ENCODE data around the gene APEX1.

Gene APEX1

GRCh38 chr14:20421267-20421666 lies 33.8 kb upstream of the APEX1 start:
- Histone ChIP-seq H3K27me3 (ENCODE audit: control insufficient read depth, insufficient read depth, low read length) (no peaks in the 10 kb centered on the region), H3K36me3 (ENCODE audit: control insufficient read depth, insufficient read depth, low read length) (no peaks in the 10 kb centered on the region), H3K9ac (ENCODE audit: low read depth, low read length) (no peak overlapping the region), H3K4me1 (ENCODE audit: control insufficient read depth, insufficient read depth, low read length) (peaks cover 6% of the 10 kb centered on the region), H3K9me3 (ENCODE audit: control insufficient read depth, insufficient read depth, low read length) (no peaks in the 10 kb centered on the region), H3K4me3 (ENCODE audit: low read depth, low read length) (no peak overlapping the region), H3K27ac (ENCODE audit: low read depth, low read length) (peak overlapping the region; percentile 37)

- peaks cover 11% of the 10 kb centered on the region for H3K4me1 ChIP-seq (ENCODE audit: control insufficient read depth, insufficient read depth, low read length)
- no peaks in the 10 kb centered on the region for H3K36me3 ChIP-seq (ENCODE audit: control insufficient read depth, insufficient read depth, low read length)
- no peaks in the 10 kb centered on the region for H3K9me3 ChIP-seq (ENCODE audit: control insufficient read depth, insufficient read depth, low read length)
- no peak overlapping the region for H3K27ac ChIP-seq (ENCODE audit: low read depth, low read length)
- H3K9ac ChIP-seq (ENCODE audit: low read depth, low read length) = no peak overlapping the region
- no peaks in the 10 kb centered on the region for H3K27me3 ChIP-seq (ENCODE audit: control insufficient read depth, insufficient read depth, low read length)
- H3K4me3 ChIP-seq (ENCODE audit: low read depth, low read length) = no peak overlapping the region
Observed at GRCh38 chr14:20422886-20423285, 32.1 kb upstream of the APEX1 start.

GRCh38 chr14:20424851-20425250 lies 30.2 kb upstream of the APEX1 start:
- no peak overlapping the region for H3K9ac ChIP-seq (ENCODE audit: low read depth, low read length)
- no peaks in the 10 kb centered on the region for H3K9me3 ChIP-seq (ENCODE audit: control insufficient read depth, insufficient read depth, low read length)
- H3K4me3 ChIP-seq (ENCODE audit: low read depth, low read length) = no peak overlapping the region
- H3K27ac ChIP-seq (ENCODE audit: low read depth, low read length) = no peak overlapping the region
- peaks cover 11% of the 10 kb centered on the region for H3K4me1 ChIP-seq (ENCODE audit: control insufficient read depth, insufficient read depth, low read length)
- H3K36me3 ChIP-seq (ENCODE audit: control insufficient read depth, insufficient read depth, low read length) = no peaks in the 10 kb centered on the region
- H3K27me3 ChIP-seq (ENCODE audit: control insufficient read depth, insufficient read depth, low read length) = no peaks in the 10 kb centered on the region

GRCh38 chr14:20427231-20428009 lies 27.6 kb upstream of the APEX1 start:
- Histone ChIP-seq H3K27me3 (ENCODE audit: control insufficient read depth, insufficient read depth, low read length) (no peaks in the 10 kb centered on the region), H3K4me1 (ENCODE audit: control insufficient read depth, insufficient read depth, low read length) (peaks cover 6% of the 10 kb centered on the region; the same call in 1 of the 2 replicates), H3K36me3 (ENCODE audit: control insufficient read depth, insufficient read depth, low read length) (no peaks in the 10 kb centered on the region), H3K9ac (ENCODE audit: low read depth, low read length) (no peak overlapping the region), H3K4me3 (ENCODE audit: low read depth, low read length) (no peak overlapping the region), H3K27ac (ENCODE audit: low read depth, low read length) (peak overlapping the region; percentile 63), H3K9me3 (ENCODE audit: control insufficient read depth, insufficient read depth, low read length) (no peaks in the 10 kb centered on the region)

- Histone ChIP-seq H3K4me3 (ENCODE audit: low read depth, low read length) (no peak overlapping the region), H3K27ac (ENCODE audit: low read depth, low read length) (no peak overlapping the region), H3K36me3 (ENCODE audit: control insufficient read depth, insufficient read depth, low read length) (no peaks in the 10 kb centered on the region), H3K27me3 (ENCODE audit: control insufficient read depth, insufficient read depth, low read length) (no peaks in the 10 kb centered on the region), H3K9ac (ENCODE audit: low read depth, low read length) (no peak overlapping the region), H3K4me1 (ENCODE audit: control insufficient read depth, insufficient read depth, low read length) (peaks cover 6% of the 10 kb centered on the region; the same call in 1 of the 2 replicates), H3K9me3 (ENCODE audit: control insufficient read depth, insufficient read depth, low read length) (no peaks in the 10 kb centered on the region)
Observed at GRCh38 chr14:20428010-20428365, 27.0 kb upstream of the APEX1 start.

GRCh38 chr14:20428802-20429201 lies 26.2 kb upstream of the APEX1 start:
- no peak overlapping the region for H3K27ac ChIP-seq (ENCODE audit: low read depth, low read length)
- H3K36me3 ChIP-seq (ENCODE audit: control insufficient read depth, insufficient read depth, low read length) = no peaks in the 10 kb centered on the region
- no peak overlapping the region for H3K4me3 ChIP-seq (ENCODE audit: low read depth, low read length)
- H3K9me3 ChIP-seq (ENCODE audit: control insufficient read depth, insufficient read depth, low read length) = no peaks in the 10 kb centered on the region
- no peak overlapping the region for H3K9ac ChIP-seq (ENCODE audit: low read depth, low read length)
- peaks cover 6% of the 10 kb centered on the region; the same call in 1 of the 2 replicates for H3K4me1 ChIP-seq (ENCODE audit: control insufficient read depth, insufficient read depth, low read length)
- no peaks in the 10 kb centered on the region for H3K27me3 ChIP-seq (ENCODE audit: control insufficient read depth, insufficient read depth, low read length)

GRCh38 chr14:20429801-20430669 lies 25.0 kb upstream of the APEX1 start:
- no peak overlapping the region for H3K4me3 ChIP-seq (ENCODE audit: low read depth, low read length)
- peaks cover 6% of the 10 kb centered on the region; the same call in 1 of the 2 replicates for H3K4me1 ChIP-seq (ENCODE audit: control insufficient read depth, insufficient read depth, low read length)
- H3K36me3 ChIP-seq (ENCODE audit: control insufficient read depth, insufficient read depth, low read length) = no peaks in the 10 kb centered on the region
- H3K27ac ChIP-seq (ENCODE audit: low read depth, low read length) = no peak overlapping the region
- H3K9me3 ChIP-seq (ENCODE audit: control insufficient read depth, insufficient read depth, low read length) = no peaks in the 10 kb centered on the region
- H3K27me3 ChIP-seq (ENCODE audit: control insufficient read depth, insufficient read depth, low read length) = no peaks in the 10 kb centered on the region
- no peak overlapping the region for H3K9ac ChIP-seq (ENCODE audit: low read depth, low read length)

GRCh38 chr14:20434701-20435581 lies 20.1 kb upstream of the APEX1 start:
- H3K9me3 ChIP-seq (ENCODE audit: control insufficient read depth, insufficient read depth, low read length) = no peaks in the 10 kb centered on the region
- H3K4me1 ChIP-seq (ENCODE audit: control insufficient read depth, insufficient read depth, low read length) = no peaks in the 10 kb centered on the region; the same call in 1 of the 2 replicates
- H3K9ac ChIP-seq (ENCODE audit: low read depth, low read length) = no peak overlapping the region
- no peaks in the 10 kb centered on the region for H3K27me3 ChIP-seq (ENCODE audit: control insufficient read depth, insufficient read depth, low read length)
- no peak overlapping the region for H3K4me3 ChIP-seq (ENCODE audit: low read depth, low read length)
- no peak overlapping the region for H3K27ac ChIP-seq (ENCODE audit: low read depth, low read length)
- H3K36me3 ChIP-seq (ENCODE audit: control insufficient read depth, insufficient read depth, low read length) = no peaks in the 10 kb centered on the region

GRCh38 chr14:20435582-20436362 lies 19.3 kb upstream of the APEX1 start, which contains the start of gene KLHL33:
Gene KLHL33, minus strand, starts transcription at chr14:20436166. Its CDS starts 355 bp downstream, at chr14:20435811.
- no peaks in the 10 kb centered on the region for H3K9me3 ChIP-seq (ENCODE audit: control insufficient read depth, insufficient read depth, low read length)
- H3K4me3 ChIP-seq (ENCODE audit: low read depth, low read length) = no peak within 1 kb of the TSS
- no peaks in the 10 kb centered on the region; the same call in 1 of the 2 replicates for H3K4me1 ChIP-seq (ENCODE audit: control insufficient read depth, insufficient read depth, low read length)
- H3K9ac ChIP-seq (ENCODE audit: low read depth, low read length) = no peak within 1 kb of the TSS
- H3K27me3 ChIP-seq (ENCODE audit: control insufficient read depth, insufficient read depth, low read length) = no peaks in the 10 kb centered on the region
- no peak within 1 kb of the TSS for H3K27ac ChIP-seq (ENCODE audit: low read depth, low read length)
- H3K36me3 ChIP-seq (ENCODE audit: control insufficient read depth, insufficient read depth, low read length) = no peaks in the 10 kb centered on the region

GRCh38 chr14:20436363-20436755 lies 18.7 kb upstream of the APEX1 start:
- Histone ChIP-seq H3K4me3 (ENCODE audit: low read depth, low read length) (no peak overlapping the region), H3K36me3 (ENCODE audit: control insufficient read depth, insufficient read depth, low read length) (no peaks in the 10 kb centered on the region), H3K27me3 (ENCODE audit: control insufficient read depth, insufficient read depth, low read length) (no peaks in the 10 kb centered on the region), H3K9ac (ENCODE audit: low read depth, low read length) (no peak overlapping the region), H3K27ac (ENCODE audit: low read depth, low read length) (no peak overlapping the region), H3K4me1 (ENCODE audit: control insufficient read depth, insufficient read depth, low read length) (no peaks in the 10 kb centered on the region; the same call in 1 of the 2 replicates), H3K9me3 (ENCODE audit: control insufficient read depth, insufficient read depth, low read length) (no peaks in the 10 kb centered on the region)

Measured in HUES48 (cell line).